ENCODE results near the gene RAVER2. TPM values are rescaled to one million over a fixed set of nuclear protein-coding genes. Genes with fewer than 3 reads are reported as not detected.

RAVER2 gene
- total and polyA plus RNA-seq, 10 of the 15 experiments (the other 5 are each of a cell fraction or from before 2014, with no cell fraction given), result 0.09 to 0.59 (median 0.41) TPM; not detected in 2

DNA sequence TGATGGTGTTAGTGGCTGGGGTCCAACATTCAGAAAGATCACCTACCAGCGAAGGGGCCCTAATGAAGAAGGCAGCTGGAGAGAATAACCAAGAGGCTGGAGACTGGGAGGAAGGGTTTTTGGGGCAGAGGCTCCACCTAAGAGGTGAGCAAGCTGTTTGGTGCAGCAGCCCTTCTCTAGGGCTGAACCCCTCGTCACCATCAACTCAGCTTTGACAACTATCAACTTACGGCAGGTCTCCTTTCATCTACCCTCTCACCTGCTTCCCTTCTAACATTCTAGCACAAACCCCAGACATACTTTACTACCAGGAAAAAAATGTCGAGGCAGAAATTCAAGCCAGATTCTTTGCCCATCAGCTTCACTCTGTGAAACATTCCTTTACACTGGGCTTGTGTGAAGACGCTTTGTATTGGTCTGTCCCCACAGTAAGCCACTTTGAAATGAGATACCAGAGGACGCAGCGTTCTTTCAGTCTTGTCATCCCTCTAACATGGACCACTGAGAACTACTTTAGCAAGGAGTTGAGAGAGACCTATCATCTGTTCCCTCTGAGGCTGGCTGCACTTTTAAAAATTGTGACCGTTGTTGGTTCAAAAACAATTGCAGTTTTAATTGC lies 84.6 kb downstream of the RAVER2 start:
- POLR2A ChIA-PET, result no interaction called here
- 88% methylated on average over 8 of the region's 8 CpGs for WGBS (ENCODE audit: insufficient coverage, insufficient replicate concordance, low lambda C conversion rate, missing lambda C conversion rate)
- no peak overlapping the region for H2AFZ ChIP-seq (ENCODE audit: control insufficient read depth, low read depth, low read length)
- H3K27ac ChIP-seq (ENCODE audit: control insufficient read depth, insufficient read depth), result no peak overlapping the region
- FAIRE-seq, result no peak
- DNase-seq (ENCODE audit: low read depth, low spot score), result no peak
- H3K79me2 ChIP-seq (ENCODE audit: control insufficient read depth, insufficient read depth, low read length), result no peaks in the 10 kb centered on the region
- BruUV-seq (replicated peaks), result no TSS peak
- SMC1A ChIA-PET (ENCODE audit: uncharacterized antibody, unreplicated experiment), result interaction anchor here (0.6 to 1.7 kb wide), 2 partner anchors 23 to 246 kb away, joined by 3 to 6 read pairs; no protein-coding TSS in a partner anchor
- in situ Hi-C loops (cut with MboI), result no loop called here
- H3K4me3 ChIP-seq, result no peak overlapping the region
- H3K9ac ChIP-seq (ENCODE audit: control insufficient read depth, insufficient read depth, low read length), result no peak overlapping the region
- intact Hi-C loops (cut with micrococcal nuclease; ENCODE audit: unreplicated experiment), result loop anchor here (5.0 kb wide), 1 partner anchor 213 kb away; no protein-coding TSS in a partner anchor
- H3K4me1 ChIP-seq (ENCODE audit: control insufficient read depth, insufficient read depth, low read length), result peaks cover 5% of the 10 kb centered on the region
- no peak overlapping the region for H3K4me2 ChIP-seq (ENCODE audit: control insufficient read depth, insufficient read depth)
- CTCF ChIA-PET, result no interaction called here
- no peak for ATAC-seq
- H3K36me3 ChIP-seq (ENCODE audit: control insufficient read depth in 2 of 2, insufficient read depth in 2 of 2, low read length in 1 of 2), result peaks cover 0 to 5% of the 10 kb centered on the region in 2 experiments; a peak in 1 of 4 replicates
- RAD21 ChIA-PET (ENCODE audit: unreplicated experiment), result no interaction called here
- no peaks in the 10 kb centered on the region for H4K20me1 ChIP-seq (ENCODE audit: control insufficient read depth, insufficient read depth)
- H3K27me3 ChIP-seq (replicated peaks in 1 of 2; ENCODE audit: control insufficient read depth in 2 of 2, insufficient read depth in 2 of 2, low read length in 1 of 2), result no peaks in the 10 kb centered on the region
- TF ChIP-seq ESRRA (IDR thresholded peaks at IDR 0.05; ENCODE audit: low read length) (no peak), IKZF2 (IDR thresholded peaks at IDR 0.05) (no peak), KAT2A (conservative IDR thresholded peaks at IDR 0.05; ENCODE audit: control insufficient read depth, low read depth, low read length) (no peak)
- TF ChIP-seq, protein P1, sequence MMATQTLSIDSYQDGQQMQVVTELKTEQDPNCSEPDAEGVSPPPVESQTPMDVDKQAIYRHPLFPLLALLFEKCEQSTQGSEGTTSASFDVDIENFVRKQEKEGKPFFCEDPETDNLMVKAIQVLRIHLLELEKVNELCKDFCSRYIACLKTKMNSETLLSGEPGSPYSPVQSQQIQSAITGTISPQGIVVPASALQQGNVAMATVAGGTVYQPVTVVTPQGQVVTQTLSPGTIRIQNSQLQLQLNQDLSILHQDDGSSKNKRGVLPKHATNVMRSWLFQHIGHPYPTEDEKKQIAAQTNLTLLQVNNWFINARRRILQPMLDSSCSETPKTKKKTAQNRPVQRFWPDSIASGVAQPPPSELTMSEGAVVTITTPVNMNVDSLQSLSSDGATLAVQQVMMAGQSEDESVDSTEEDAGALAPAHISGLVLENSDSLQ (IDR thresholded peaks at IDR 0.05), result no peak
- TF ChIP-seq, protein P2, sequence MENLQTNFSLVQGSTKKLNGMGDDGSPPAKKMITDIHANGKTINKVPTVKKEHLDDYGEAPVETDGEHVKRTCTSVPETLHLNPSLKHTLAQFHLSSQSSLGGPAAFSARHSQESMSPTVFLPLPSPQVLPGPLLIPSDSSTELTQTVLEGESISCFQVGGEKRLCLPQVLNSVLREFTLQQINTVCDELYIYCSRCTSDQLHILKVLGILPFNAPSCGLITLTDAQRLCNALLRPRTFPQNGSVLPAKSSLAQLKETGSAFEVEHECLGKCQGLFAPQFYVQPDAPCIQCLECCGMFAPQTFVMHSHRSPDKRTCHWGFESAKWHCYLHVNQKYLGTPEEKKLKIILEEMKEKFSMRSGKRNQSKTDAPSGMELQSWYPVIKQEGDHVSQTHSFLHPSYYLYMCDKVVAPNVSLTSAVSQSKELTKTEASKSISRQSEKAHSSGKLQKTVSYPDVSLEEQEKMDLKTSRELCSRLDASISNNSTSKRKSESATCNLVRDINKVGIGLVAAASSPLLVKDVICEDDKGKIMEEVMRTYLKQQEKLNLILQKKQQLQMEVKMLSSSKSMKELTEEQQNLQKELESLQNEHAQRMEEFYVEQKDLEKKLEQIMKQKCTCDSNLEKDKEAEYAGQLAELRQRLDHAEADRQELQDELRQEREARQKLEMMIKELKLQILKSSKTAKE (IDR thresholded peaks at IDR 0.05; ENCODE audit: low read depth, poor library complexity, severe bottlenecking), result no peak
- H3K9me3 ChIP-seq (replicated peaks; ENCODE audit: control insufficient read depth, insufficient read depth, low read length), result no peaks in the 10 kb centered on the region

All from GM12878 (cell line).